ENCODE results near the gene NNT. TPM values are rescaled to one million over a fixed set of nuclear protein-coding genes. Genes with fewer than 3 reads are reported as not detected.
A peak's percentile ranks its signal among the peaks of the same experiment; 100 is the strongest.

NNT gene
- total RNA-seq, 4 donors from 2014 or later, result 21.9 to 93.0 (median 48.8) TPM

DNA sequence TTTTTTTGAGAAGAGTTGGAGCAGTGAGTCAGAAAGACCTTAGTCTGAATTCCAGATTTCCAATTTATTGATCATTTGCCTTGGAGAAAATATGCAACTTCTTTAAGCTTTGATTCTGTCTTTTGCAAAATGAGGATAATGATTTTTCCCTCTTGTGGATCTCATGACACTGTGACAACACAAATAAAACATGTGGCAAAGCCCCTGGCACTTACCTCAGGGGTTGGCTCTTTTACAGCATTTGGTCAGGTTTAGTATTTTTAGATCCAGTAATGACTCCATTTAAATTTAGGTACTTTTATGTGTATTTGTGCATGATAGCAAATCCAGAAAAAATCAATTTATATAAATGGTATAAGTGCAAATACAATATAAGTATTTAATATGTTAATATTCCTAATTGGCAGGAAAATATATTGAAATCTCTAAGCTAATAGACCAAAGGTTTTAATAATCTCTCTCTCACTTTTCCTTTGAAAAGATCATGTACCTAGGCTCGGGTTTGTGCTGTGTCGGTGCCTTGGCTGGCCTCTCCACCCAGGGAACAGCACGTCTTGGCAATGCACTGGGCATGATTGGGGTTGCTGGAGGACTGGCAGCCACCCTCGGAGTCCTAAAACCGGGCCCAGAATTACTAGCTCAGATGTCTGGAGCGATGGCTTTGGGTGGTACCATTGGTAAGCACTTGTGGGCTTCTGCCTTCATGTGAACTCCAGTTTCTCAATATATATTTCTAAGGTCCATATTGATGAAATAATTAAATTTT, 49.7 kb downstream of the NNT start:
- Histone ChIP-seq H3K4me3 (no peak overlapping the region), H3K27me3 (no peaks in the 10 kb centered on the region), H3K27ac (no peak overlapping the region), H3K4me1 (no peaks in the 10 kb centered on the region), H3K9me3 (no peaks in the 10 kb centered on the region), H3K36me3 (peaks cover 0 to 43% (median 14%) of the 10 kb centered on the region in 4 donors)
- no peak for DNase-seq
- intact Hi-C loops (cut with DNase I; ENCODE audit: low total_unique reads), result no loop called here
- in situ Hi-C loops (cut with MboI; ENCODE audit: low pct_ligation_motif_present in 1 of 4, low pct_unique_long_range_greater_than_20kb in 1 of 4, low sequenced_read_pairs in 3 of 4), result no loop called here
- WGBS, 2 donors (ENCODE audit: low coverage in 1 of 2), result 95 to 100% methylated on average over 2 to 6 of the region's 6 CpGs
- TF ChIP-seq POLR2AphosphoS5 (IDR thresholded peaks at IDR 0.05), result no peak
- TF ChIP-seq EP300 (IDR thresholded peaks at IDR 0.05; ENCODE audit: low read depth), result no peak
- TF ChIP-seq, protein P1, sequence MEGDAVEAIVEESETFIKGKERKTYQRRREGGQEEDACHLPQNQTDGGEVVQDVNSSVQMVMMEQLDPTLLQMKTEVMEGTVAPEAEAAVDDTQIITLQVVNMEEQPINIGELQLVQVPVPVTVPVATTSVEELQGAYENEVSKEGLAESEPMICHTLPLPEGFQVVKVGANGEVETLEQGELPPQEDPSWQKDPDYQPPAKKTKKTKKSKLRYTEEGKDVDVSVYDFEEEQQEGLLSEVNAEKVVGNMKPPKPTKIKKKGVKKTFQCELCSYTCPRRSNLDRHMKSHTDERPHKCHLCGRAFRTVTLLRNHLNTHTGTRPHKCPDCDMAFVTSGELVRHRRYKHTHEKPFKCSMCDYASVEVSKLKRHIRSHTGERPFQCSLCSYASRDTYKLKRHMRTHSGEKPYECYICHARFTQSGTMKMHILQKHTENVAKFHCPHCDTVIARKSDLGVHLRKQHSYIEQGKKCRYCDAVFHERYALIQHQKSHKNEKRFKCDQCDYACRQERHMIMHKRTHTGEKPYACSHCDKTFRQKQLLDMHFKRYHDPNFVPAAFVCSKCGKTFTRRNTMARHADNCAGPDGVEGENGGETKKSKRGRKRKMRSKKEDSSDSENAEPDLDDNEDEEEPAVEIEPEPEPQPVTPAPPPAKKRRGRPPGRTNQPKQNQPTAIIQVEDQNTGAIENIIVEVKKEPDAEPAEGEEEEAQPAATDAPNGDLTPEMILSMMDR (IDR thresholded peaks at IDR 0.05), result no peak
- no peak for TF ChIP-seq POLR2A (IDR thresholded peaks at IDR 0.05)

DNA sequence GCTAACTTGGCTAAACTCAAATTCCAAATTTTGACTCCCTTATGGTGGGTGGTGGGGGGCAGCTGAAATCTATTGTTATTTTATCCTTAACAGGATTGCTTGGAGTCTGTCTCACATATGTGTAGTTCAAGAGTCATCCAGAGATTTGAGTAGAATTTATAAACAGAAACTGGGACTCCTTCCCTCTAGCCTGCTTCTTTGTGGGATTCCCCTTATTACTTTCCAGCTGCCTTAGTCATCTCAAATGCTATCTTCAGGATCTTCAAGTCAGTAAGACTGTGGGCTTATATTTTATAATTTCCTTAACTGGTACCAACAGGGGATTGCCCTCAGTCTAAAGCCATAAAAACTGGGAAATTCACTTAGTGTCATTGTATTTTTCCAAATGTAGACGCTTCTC, 55.5 kb downstream of the NNT start:
- in situ Hi-C loops (cut with MboI; ENCODE audit: low pct_ligation_motif_present in 1 of 4, low pct_unique_long_range_greater_than_20kb in 1 of 4, low sequenced_read_pairs in 3 of 4), result no loop called here

DNA sequence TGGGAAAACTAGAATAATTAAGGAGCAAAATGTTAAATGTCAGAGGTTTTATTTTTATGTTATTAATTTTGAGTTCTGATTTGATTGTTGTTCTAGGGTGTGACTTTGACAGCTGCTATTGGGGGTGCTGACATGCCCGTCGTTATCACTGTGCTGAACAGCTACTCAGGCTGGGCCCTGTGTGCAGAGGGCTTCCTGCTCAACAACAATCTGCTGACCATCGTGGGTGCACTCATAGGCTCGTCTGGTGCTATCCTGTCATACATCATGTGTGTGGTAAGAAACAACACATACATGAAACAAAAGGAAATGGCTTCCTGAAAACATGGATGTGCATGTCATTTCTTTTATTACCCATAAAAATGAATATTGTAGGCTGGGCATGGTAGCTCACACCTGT, 56.1 kb downstream of the NNT start:
- no peaks in the 10 kb centered on the region for H3K27me3 ChIP-seq
- in situ Hi-C loops (cut with MboI; ENCODE audit: low pct_ligation_motif_present in 1 of 4, low pct_unique_long_range_greater_than_20kb in 1 of 4, low sequenced_read_pairs in 3 of 4), result no loop called here
- intact Hi-C loops (cut with DNase I; ENCODE audit: low total_unique reads), result no loop called here
- H3K4me3 ChIP-seq, result no peak overlapping the region
- H3K4me1 ChIP-seq, result peaks cover 0 to 11% (median 1%) of the 10 kb centered on the region in 4 donors
- H3K9me3 ChIP-seq, result no peaks in the 10 kb centered on the region
- TF ChIP-seq POLR2A (IDR thresholded peaks at IDR 0.05), result no peak
- no peak for TF ChIP-seq POLR2AphosphoS5 (IDR thresholded peaks at IDR 0.05)
- TF ChIP-seq, protein P1 (IDR thresholded peaks at IDR 0.05), result no peak
- no peak for TF ChIP-seq EP300 (IDR thresholded peaks at IDR 0.05; ENCODE audit: low read depth)
- 78% methylated on average over 4 of the region's 4 CpGs; no CpG with 5 or more reads in 1 of the 2 donors for WGBS, 2 donors (ENCODE audit: low coverage in 1 of 2)
- DNase-seq, result no peak
- no peak overlapping the region for H3K27ac ChIP-seq
- peaks cover 0 to 31% (median 11%) of the 10 kb centered on the region in 4 donors for H3K36me3 ChIP-seq

More for the DNA sequence above, 55.5 kb downstream of the NNT start:
- Histone ChIP-seq H3K27me3 (no peaks in the 10 kb centered on the region), H3K4me3 (no peak overlapping the region), H3K9me3 (no peaks in the 10 kb centered on the region), H3K36me3 (peaks cover 0 to 33% (median 13%) of the 10 kb centered on the region in 4 donors), H3K27ac (peak overlapping the region in 1 of 4 donors; percentile 10), H3K4me1 (peaks cover 0 to 7% (median 0%) of the 10 kb centered on the region in 4 donors)
- intact Hi-C loops (cut with DNase I; ENCODE audit: low total_unique reads), result no loop called here
- TF ChIP-seq, protein P1 (IDR thresholded peaks at IDR 0.05), result no peak
- TF ChIP-seq POLR2AphosphoS5 (IDR thresholded peaks at IDR 0.05) (no peak), POLR2A (IDR thresholded peaks at IDR 0.05) (no peak), EP300 (IDR thresholded peaks at IDR 0.05; ENCODE audit: low read depth) (no peak)
- no peak for DNase-seq
- 50 to 76% methylated on average over 1 of the region's 1 CpG for WGBS, 2 donors (ENCODE audit: low coverage in 1 of 2)

DNA sequence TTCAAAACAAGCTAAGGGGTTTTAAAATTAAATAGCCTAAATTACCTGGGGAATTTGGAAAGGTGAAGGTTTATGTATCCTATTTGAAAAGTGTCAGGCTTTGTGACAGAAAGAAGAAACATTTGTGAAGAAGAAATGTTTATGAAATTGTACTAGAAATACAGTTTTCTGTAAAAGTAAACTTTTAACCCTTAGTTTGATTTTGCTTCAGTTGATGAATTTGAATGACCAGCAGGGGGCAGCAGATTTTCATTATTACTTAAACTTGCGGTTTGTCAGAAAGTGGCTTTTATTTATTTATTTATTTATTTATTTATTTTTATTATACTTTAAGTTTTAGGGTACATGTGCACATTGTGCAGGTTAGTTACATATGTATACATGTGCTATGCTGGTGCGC, 58.1 kb downstream of the NNT start:
- in situ Hi-C loops (cut with MboI; ENCODE audit: low pct_ligation_motif_present in 1 of 4, low pct_unique_long_range_greater_than_20kb in 1 of 4, low sequenced_read_pairs in 3 of 4) (no loop called here), intact Hi-C loops (cut with DNase I; ENCODE audit: low total_unique reads) (no loop called here)
- no peak for DNase-seq
- Histone ChIP-seq H3K9me3 (no peaks in the 10 kb centered on the region), H3K4me3 (no peak overlapping the region), H3K27me3 (no peaks in the 10 kb centered on the region), H3K27ac (no peak overlapping the region), H3K36me3 (peaks cover 0 to 31% (median 15%) of the 10 kb centered on the region in 4 donors), H3K4me1 (peaks cover 0 to 19% (median 5%) of the 10 kb centered on the region in 4 donors)
- TF ChIP-seq EP300 (IDR thresholded peaks at IDR 0.05; ENCODE audit: low read depth) (no peak), POLR2A (IDR thresholded peaks at IDR 0.05) (no peak)
- TF ChIP-seq, protein P1 (IDR thresholded peaks at IDR 0.05), result peak; percentile 27 to 53 (median 50)
- WGBS, 2 donors (ENCODE audit: low coverage in 1 of 2), result 64 to 82% methylated on average over 2 of the region's 2 CpGs
